Measurements from ENCODE around the gene SLC45A3.

The SLC45A3 gene

GRCh38 chr1:205630241-205630640, 50.1 kb downstream of the SLC45A3 start:
- TF ChIP-seq CTCF (IDR thresholded peaks at IDR 0.05), result no peak
- H3K4me3 ChIP-seq, result peak overlapping the region; percentile 77
- DNase-seq (ENCODE audit: low spot score), result no peak
- peak overlapping the region; percentile 95 to 98 for H3K27ac ChIP-seq

GRCh38 chr1:205629751-205630150, 50.6 kb downstream of the SLC45A3 start:
- TF ChIP-seq CTCF (IDR thresholded peaks at IDR 0.05), result no peak
- Histone ChIP-seq H3K4me3 (no peak overlapping the region), H3K27ac (no peak overlapping the region)
- DNase-seq (ENCODE audit: low spot score), result no peak

GRCh38 chr1:205627956-205628355, 52.4 kb downstream of the SLC45A3 start:
- Histone ChIP-seq H3K4me3 (no peak overlapping the region), H3K27ac (no peak overlapping the region)
- no peak for DNase-seq (ENCODE audit: low spot score)
- no peak for TF ChIP-seq CTCF (IDR thresholded peaks at IDR 0.05)

GRCh38 chr1:205626216-205626615, 54.1 kb downstream of the SLC45A3 start:
- no peak overlapping the region for H3K4me3 ChIP-seq
- H3K27ac ChIP-seq, result no peak overlapping the region
- DNase-seq (ENCODE audit: low spot score), result no peak
- TF ChIP-seq CTCF (IDR thresholded peaks at IDR 0.05), result no peak

- H3K27ac ChIP-seq, result no peak overlapping the region
- no peak for DNase-seq (ENCODE audit: low spot score)
- TF ChIP-seq CTCF (IDR thresholded peaks at IDR 0.05), result no peak
- H3K4me3 ChIP-seq, result no peak overlapping the region
These were observed 56.7 kb downstream of the SLC45A3 start for GRCh38 chr1:205623646-205624045.

- DNase-seq (ENCODE audit: low spot score), result no peak
- no peak overlapping the region for H3K27ac ChIP-seq
- H3K4me3 ChIP-seq, result no peak overlapping the region
- TF ChIP-seq CTCF (IDR thresholded peaks at IDR 0.05), result no peak
These were observed 60.0 kb downstream of the SLC45A3 start for GRCh38 chr1:205620269-205620668.

GRCh38 chr1:205619376-205619775, 60.9 kb downstream of the SLC45A3 start:
- Histone ChIP-seq H3K27ac (no peak overlapping the region), H3K4me3 (no peak overlapping the region)
- no peak for DNase-seq (ENCODE audit: low spot score)
- TF ChIP-seq CTCF (IDR thresholded peaks at IDR 0.05), result no peak

Measured in coronary artery (tissue), 2 donors.